Liver (tissue), 9 donors: ENCODE data around the gene ALDH1B1. TPM values are rescaled to one million over a fixed set of nuclear protein-coding genes. Genes with fewer than 3 reads are reported as not detected.

ENCODE experiments used
- DNase-seq: peaks from one replicate; pipeline ENCODE4 v3.0.0-alpha.2; 2017; ENCODE audit warnings: low spot score
- H3K27ac ChIP-seq, 2 donors: one replicate each; pipeline ENCODE4 v1.7.0; 2013; ENCODE audit warnings: inconsistent platforms in 2 of 2, low read length in 2 of 2, control low read depth in 1 of 2, low read depth in 1 of 2, mild to moderate bottlenecking in 1 of 2
- H3K27me3 ChIP-seq, 4 donors: one replicate each; pipeline versions ENCODE4 v1.6.1 to v1.7.0; 2013; ENCODE audit warnings: low read length in 3 of 4, inconsistent platforms in 1 of 4, mild to moderate bottlenecking in 1 of 4, moderate library complexity in 1 of 4; ENCODE audit not compliant: control insufficient read depth in 4 of 4, insufficient read depth in 4 of 4
- H3K36me3 ChIP-seq, 4 donors: one replicate each; pipeline versions ENCODE4 v1.6.1 to v1.7.0; 2013; ENCODE audit warnings: low read length in 3 of 4, mild to moderate bottlenecking in 3 of 4, low read depth in 1 of 4, moderate library complexity in 1 of 4; ENCODE audit not compliant: control insufficient read depth in 4 of 4, insufficient read depth in 3 of 4
- H3K4me1 ChIP-seq, 4 donors: one replicate each; pipeline versions ENCODE4 v1.6.1 to v1.7.0; 2013; ENCODE audit warnings: low read length in 3 of 4, mild to moderate bottlenecking in 3 of 4, moderate library complexity in 1 of 4; ENCODE audit not compliant: control insufficient read depth in 4 of 4, insufficient read depth in 4 of 4
- H3K4me3 ChIP-seq, 3 donors: one replicate each; pipeline versions ENCODE4 v1.6.1 to v1.7.0; 2013; ENCODE audit warnings: low read length in 3 of 3, control low read depth in 1 of 3, low read depth in 1 of 3, mild to moderate bottlenecking in 1 of 3
- H3K9ac ChIP-seq, 2 donors: one replicate each; pipeline ENCODE4 v1.7.0; 2013; ENCODE audit warnings: low read length in 2 of 2, mild to moderate bottlenecking in 2 of 2, moderate library complexity in 2 of 2, control low read depth in 1 of 2, low read depth in 1 of 2
- H3K9me3 ChIP-seq, 4 donors: one replicate each; pipeline versions ENCODE4 v1.6.1 to v1.7.0; 2013; ENCODE audit warnings: low read length in 3 of 4; ENCODE audit not compliant: control insufficient read depth in 4 of 4
- EGR1 ChIP-seq, 2 donors: IDR thresholded peaks; 2 replicates each; pipeline ENCODE4 v1.6.1; 2016 to 2018; ENCODE audit warnings: antibody characterized with exemption in 2 of 2, low read depth in 2 of 2
- FOXA1 ChIP-seq: IDR thresholded peaks from 2 replicates; pipeline ENCODE4 v1.6.1; 2016; ENCODE audit warnings: antibody characterized with exemption
- FOXA2 ChIP-seq: IDR thresholded peaks from 2 replicates; pipeline ENCODE4 v1.6.1; 2016; ENCODE audit warnings: antibody characterized with exemption
- GABPA ChIP-seq, 2 donors: IDR thresholded peaks in 1 of 2; conservative IDR thresholded peaks in 1 of 2; 2 replicates each; pipeline ENCODE4 v1.6.1; 2016; ENCODE audit warnings: antibody characterized with exemption in 2 of 2, mild to moderate bottlenecking in 1 of 2, moderate library complexity in 1 of 2
- HNF4A ChIP-seq, 2 donors: conservative IDR thresholded peaks; 2 replicates each; pipeline ENCODE4 v1.6.1; 2016; ENCODE audit warnings: antibody characterized with exemption in 2 of 2, mild to moderate bottlenecking in 2 of 2
- HNF4G ChIP-seq: IDR thresholded peaks from 2 replicates; pipeline ENCODE4 v1.6.1; 2016; ENCODE audit warnings: antibody characterized with exemption
- JUND ChIP-seq, 2 donors: IDR thresholded peaks; 2 replicates each; pipeline ENCODE4 v1.6.1; 2016; ENCODE audit warnings: antibody characterized with exemption in 2 of 2
- NR2F2 ChIP-seq: IDR thresholded peaks from 2 replicates; pipeline ENCODE4 v1.6.1; 2016; ENCODE audit warnings: antibody characterized with exemption
- RAD21 ChIP-seq, 2 donors: IDR thresholded peaks; 2 replicates each; pipeline ENCODE4 v1.6.1; 2016; ENCODE audit warnings: antibody characterized with exemption in 2 of 2, mild to moderate bottlenecking in 2 of 2
- RXRA ChIP-seq, 2 donors: IDR thresholded peaks; 2 replicates each; pipeline ENCODE4 v1.6.1; 2017 to 2018; ENCODE audit warnings: antibody characterized with exemption in 2 of 2, mild to moderate bottlenecking in 1 of 2
- SP1 ChIP-seq: IDR thresholded peaks from 2 replicates; pipeline ENCODE4 v1.6.1; 2018; ENCODE audit warnings: antibody characterized with exemption, mild to moderate bottlenecking
- TAF1 ChIP-seq: conservative IDR thresholded peaks from 2 replicates; pipeline ENCODE4 v1.6.1; 2016; ENCODE audit warnings: antibody characterized with exemption, mild to moderate bottlenecking
- YY1 ChIP-seq: IDR thresholded peaks from 2 replicates; pipeline ENCODE4 v1.6.1; 2016; ENCODE audit warnings: antibody characterized with exemption, mild to moderate bottlenecking
- WGBS: extraction: QIAGEN DNeasy Blood & Tissue Kit; methylation state at CpG from one replicate; pipeline ENCODE4 v1.1.7; 2013; 5-methylcytosine and 5-hydroxymethylcytosine counted together
- polyA plus RNA-seq, 2 donors: library from polyadenylated mRNA; stranded (reverse) in 1 of 2; unstranded in 1 of 2; fragments of 200-250 nt in 1 of 2; fragments of >200 nt in 1 of 2; fragmentation: Nextera tagmentation in 1 of 2; extraction: Ambion mirVana in 1 of 2; gene quantifications; one replicate each; pipeline versions ENCODE4 v1.2.1 to v1.2.3, GENCODE V29; 2013 to 2015
- total RNA-seq, 2 donors: library from RNA; depleted of rRNA; stranded (reverse); fragments of >200 nt; gene quantifications; one replicate each; pipeline ENCODE4 v1.2.3, GENCODE V29; 2014
- TF ChIP-seq, protein P1 (sequence below): fragments of 150-350 bp; IDR thresholded peaks from 2 replicates; pipeline ENCODE4 v1.5.1; 2017; ENCODE audit warnings: improper control_type of control experiment, low read depth, low read length; ENCODE audit not compliant: missing input control
- TF ChIP-seq, protein P2 (sequence below): IDR thresholded peaks from 2 replicates; pipeline ENCODE4 v1.6.1; 2016; ENCODE audit warnings: antibody characterized with exemption
- TF ChIP-seq, protein P3 (sequence below): IDR thresholded peaks from 2 replicates; pipeline ENCODE4 v1.6.1; 2016; ENCODE audit warnings: antibody characterized with exemption, mild to moderate bottlenecking
- TF ChIP-seq, protein P4 (sequence below): IDR thresholded peaks from 2 replicates; pipeline ENCODE4 v1.6.1; 2016; ENCODE audit warnings: antibody characterized with exemption
- donor health status: healthy.
- donor health status: healthy.
- donor health status: healthy.
- donor health status: healthy.
- donor health status: healthy.

The ALDH1B1 gene
- total and polyA plus RNA-seq, 4 donors, result 18.9 to 73.9 (median 52.6) TPM

DNA sequence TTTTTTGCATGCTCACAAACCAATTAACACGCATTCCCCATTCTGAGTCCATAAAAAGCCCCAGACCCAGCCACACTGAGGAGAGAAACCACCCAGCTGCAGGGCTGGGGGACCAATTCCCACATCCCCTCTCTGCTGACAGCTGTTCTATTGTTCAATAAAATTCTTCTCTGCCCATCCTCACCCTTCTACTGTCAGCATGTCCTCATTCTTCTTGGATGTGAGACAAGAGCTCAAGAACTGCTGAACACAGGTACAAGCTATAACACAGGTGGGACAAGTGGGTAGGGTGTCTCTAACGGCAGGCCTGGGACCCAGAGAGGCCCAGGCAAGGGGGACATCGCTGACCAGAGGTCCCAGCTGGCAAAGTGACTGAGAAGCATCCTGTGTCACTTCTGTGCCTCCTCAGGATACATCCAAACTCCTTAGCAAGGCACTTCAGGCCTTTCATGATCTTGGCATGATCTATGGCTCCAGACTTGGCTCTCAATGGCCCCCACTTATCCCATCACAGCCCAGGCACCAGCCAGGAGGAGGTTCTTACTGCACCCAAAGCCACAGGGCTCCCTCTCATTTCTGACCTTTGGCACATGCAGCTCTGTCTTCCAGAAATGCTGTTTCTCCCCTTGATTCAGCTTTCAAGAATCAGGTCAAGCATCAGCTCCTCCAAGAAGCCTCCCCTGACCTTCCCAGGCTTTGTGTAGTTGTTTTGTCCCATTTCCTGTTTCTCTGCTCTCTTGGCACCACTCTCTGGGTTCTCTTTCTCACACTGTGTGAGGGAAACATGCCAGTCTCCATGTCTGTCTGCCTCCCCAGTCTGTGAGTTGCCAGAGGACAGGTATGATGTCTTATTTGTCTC is 7.3 kb upstream of the ALDH1B1 start (continued):
- TF ChIP-seq, protein P1, sequence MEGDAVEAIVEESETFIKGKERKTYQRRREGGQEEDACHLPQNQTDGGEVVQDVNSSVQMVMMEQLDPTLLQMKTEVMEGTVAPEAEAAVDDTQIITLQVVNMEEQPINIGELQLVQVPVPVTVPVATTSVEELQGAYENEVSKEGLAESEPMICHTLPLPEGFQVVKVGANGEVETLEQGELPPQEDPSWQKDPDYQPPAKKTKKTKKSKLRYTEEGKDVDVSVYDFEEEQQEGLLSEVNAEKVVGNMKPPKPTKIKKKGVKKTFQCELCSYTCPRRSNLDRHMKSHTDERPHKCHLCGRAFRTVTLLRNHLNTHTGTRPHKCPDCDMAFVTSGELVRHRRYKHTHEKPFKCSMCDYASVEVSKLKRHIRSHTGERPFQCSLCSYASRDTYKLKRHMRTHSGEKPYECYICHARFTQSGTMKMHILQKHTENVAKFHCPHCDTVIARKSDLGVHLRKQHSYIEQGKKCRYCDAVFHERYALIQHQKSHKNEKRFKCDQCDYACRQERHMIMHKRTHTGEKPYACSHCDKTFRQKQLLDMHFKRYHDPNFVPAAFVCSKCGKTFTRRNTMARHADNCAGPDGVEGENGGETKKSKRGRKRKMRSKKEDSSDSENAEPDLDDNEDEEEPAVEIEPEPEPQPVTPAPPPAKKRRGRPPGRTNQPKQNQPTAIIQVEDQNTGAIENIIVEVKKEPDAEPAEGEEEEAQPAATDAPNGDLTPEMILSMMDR, result no peak
- TF ChIP-seq TAF1, result no peak
- TF ChIP-seq NR2F2, result no peak
- no peak for TF ChIP-seq GABPA (IDR thresholded peaks at IDR 0.05 in 1 of 2, conservative IDR thresholded peaks at IDR 0.05 in 1 of 2)
- no peak for TF ChIP-seq JUND (IDR thresholded peaks at IDR 0.05)

DNA sequence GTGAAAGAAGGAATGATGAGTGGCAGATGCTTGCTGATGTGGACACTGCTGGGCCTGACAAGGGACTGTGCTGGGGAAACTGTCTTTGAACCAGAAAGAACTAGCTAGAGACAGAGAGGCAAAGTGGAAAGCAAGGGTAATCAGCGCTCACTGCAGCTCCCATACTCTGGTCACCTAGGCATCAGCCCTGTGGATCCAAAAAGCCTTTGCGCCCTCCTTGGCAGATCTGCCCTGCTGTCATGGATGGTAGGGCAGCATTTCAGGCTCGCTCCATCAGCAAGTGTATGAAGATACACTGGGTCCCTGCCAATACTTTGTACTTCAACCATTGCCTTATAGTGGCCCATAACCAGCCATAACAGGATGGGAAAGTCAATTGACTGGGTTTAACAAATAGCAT is 6.6 kb upstream of the ALDH1B1 start:
- Histone ChIP-seq H3K27ac (peak overlapping the region; percentile 71 to 74), H3K27me3 (no peaks in the 10 kb centered on the region), H3K9me3 (peaks cover 2 to 10% (median 4%) of the 10 kb centered on the region in 4 donors), H3K4me1 (peaks cover 13 to 61% (median 54%) of the 10 kb centered on the region in 4 donors), H3K36me3 (no peaks in the 10 kb centered on the region), H3K9ac (no peak overlapping the region), H3K4me3 (no peak overlapping the region)
- WGBS, result 75% methylated on average over 3 of the region's 3 CpGs
- DNase-seq, result no peak
- TF ChIP-seq EGR1 (IDR thresholded peaks at IDR 0.05; ENCODE audit: low read depth in 2 of 2) (no peak), FOXA1 (no peak)
- TF ChIP-seq, protein P2, sequence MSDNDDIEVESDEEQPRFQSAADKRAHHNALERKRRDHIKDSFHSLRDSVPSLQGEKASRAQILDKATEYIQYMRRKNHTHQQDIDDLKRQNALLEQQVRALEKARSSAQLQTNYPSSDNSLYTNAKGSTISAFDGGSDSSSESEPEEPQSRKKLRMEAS, result no peak

DNA sequence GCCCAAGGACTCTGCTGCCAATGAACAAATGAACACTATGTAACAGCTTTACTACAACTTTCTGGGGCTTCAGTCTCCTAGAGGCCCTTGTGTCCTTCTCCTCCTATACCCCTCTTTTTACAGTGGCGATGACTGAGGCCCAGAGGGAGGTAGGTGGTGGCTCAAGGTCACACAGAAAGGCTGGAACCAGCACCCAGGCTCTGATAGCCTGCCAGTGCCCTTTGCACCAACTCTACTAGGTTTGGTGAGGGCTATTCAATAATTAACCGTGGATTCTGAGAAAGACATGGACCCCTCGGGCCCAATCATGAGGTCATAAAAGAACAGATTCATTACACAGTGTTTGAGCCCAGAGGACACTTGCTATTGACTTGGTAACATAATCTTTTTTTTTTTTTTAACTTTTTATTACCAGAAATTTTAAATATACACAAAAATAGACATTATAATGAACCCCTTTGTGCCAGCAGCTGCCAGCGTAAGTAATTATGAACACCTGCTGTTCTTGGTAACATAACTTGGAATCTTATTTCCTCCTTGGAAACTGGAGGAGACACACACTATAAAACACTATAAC is 6.1 kb upstream of the ALDH1B1 start:
- Histone ChIP-seq H3K4me3 (no peak overlapping the region), H3K27ac (peak overlapping the region; percentile 74 to 80), H3K27me3 (no peaks in the 10 kb centered on the region), H3K9ac (peak overlapping the region in 1 of 2 donors; percentile 70), H3K36me3 (no peaks in the 10 kb centered on the region), H3K4me1 (peaks cover 15 to 61% (median 56%) of the 10 kb centered on the region in 4 donors), H3K9me3 (peaks cover 2 to 10% (median 4%) of the 10 kb centered on the region in 4 donors)
- 40% methylated on average over 4 of the region's 4 CpGs for WGBS
- no peak for DNase-seq
- TF ChIP-seq NR2F2, result peak; percentile 24
- no peak for TF ChIP-seq RAD21 (IDR thresholded peaks at IDR 0.05)
- TF ChIP-seq YY1, result peak; percentile 84
- TF ChIP-seq EGR1 (IDR thresholded peaks at IDR 0.05; ENCODE audit: low read depth in 2 of 2), result peak in 1 of 2 donors; percentile 27
- TF ChIP-seq, protein P1, result no peak
- peak; percentile 55 for TF ChIP-seq TAF1
- TF ChIP-seq, protein P2, result peak; percentile 85
- TF ChIP-seq RXRA (IDR thresholded peaks at IDR 0.05), result peak; percentile 90 to 91
- TF ChIP-seq, protein P3, sequence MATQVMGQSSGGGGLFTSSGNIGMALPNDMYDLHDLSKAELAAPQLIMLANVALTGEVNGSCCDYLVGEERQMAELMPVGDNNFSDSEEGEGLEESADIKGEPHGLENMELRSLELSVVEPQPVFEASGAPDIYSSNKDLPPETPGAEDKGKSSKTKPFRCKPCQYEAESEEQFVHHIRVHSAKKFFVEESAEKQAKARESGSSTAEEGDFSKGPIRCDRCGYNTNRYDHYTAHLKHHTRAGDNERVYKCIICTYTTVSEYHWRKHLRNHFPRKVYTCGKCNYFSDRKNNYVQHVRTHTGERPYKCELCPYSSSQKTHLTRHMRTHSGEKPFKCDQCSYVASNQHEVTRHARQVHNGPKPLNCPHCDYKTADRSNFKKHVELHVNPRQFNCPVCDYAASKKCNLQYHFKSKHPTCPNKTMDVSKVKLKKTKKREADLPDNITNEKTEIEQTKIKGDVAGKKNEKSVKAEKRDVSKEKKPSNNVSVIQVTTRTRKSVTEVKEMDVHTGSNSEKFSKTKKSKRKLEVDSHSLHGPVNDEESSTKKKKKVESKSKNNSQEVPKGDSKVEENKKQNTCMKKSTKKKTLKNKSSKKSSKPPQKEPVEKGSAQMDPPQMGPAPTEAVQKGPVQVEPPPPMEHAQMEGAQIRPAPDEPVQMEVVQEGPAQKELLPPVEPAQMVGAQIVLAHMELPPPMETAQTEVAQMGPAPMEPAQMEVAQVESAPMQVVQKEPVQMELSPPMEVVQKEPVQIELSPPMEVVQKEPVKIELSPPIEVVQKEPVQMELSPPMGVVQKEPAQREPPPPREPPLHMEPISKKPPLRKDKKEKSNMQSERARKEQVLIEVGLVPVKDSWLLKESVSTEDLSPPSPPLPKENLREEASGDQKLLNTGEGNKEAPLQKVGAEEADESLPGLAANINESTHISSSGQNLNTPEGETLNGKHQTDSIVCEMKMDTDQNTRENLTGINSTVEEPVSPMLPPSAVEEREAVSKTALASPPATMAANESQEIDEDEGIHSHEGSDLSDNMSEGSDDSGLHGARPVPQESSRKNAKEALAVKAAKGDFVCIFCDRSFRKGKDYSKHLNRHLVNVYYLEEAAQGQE, result peak; percentile 72
- TF ChIP-seq FOXA1, result no peak
- peak; percentile 91 to 92 for TF ChIP-seq HNF4A (conservative IDR thresholded peaks at IDR 0.05)
- TF ChIP-seq GABPA (IDR thresholded peaks at IDR 0.05 in 1 of 2, conservative IDR thresholded peaks at IDR 0.05 in 1 of 2), result no peak
- TF ChIP-seq, protein P4, sequence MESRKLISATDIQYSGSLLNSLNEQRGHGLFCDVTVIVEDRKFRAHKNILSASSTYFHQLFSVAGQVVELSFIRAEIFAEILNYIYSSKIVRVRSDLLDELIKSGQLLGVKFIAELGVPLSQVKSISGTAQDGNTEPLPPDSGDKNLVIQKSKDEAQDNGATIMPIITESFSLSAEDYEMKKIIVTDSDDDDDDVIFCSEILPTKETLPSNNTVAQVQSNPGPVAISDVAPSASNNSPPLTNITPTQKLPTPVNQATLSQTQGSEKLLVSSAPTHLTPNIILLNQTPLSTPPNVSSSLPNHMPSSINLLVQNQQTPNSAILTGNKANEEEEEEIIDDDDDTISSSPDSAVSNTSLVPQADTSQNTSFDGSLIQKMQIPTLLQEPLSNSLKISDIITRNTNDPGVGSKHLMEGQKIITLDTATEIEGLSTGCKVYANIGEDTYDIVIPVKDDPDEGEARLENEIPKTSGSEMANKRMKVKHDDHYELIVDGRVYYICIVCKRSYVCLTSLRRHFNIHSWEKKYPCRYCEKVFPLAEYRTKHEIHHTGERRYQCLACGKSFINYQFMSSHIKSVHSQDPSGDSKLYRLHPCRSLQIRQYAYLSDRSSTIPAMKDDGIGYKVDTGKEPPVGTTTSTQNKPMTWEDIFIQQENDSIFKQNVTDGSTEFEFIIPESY, result peak; percentile 78
- peak; percentile 71 for TF ChIP-seq HNF4G
- peak; percentile 48 for TF ChIP-seq FOXA2
- TF ChIP-seq SP1, result peak; percentile 97
- peak; percentile 77 to 83 for TF ChIP-seq JUND (IDR thresholded peaks at IDR 0.05)
